HG03575 (cell line): Measurements from ENCODE around the gene HTR2A.

Experiments used
- ATAC-seq: cut with Tn5 transposase; IDR thresholded peaks from one replicate; pipeline ENCODE4 v1.9.1; 2021; ENCODE audit not compliant: unreplicated experiment, insufficient number of reproducible peaks, low FRiP score; ENCODE audit errors: extremely low read depth

HTR2A gene

GRCh38 chr13:46896341-46897137 lies at the start of gene HTR2A:
TSS of gene HTR2A (minus strand) at chr13:46897053. CDS start at chr13:46895906, 1,147 bp downstream.
- no peak for ATAC-seq

GRCh38 chr13:46936525-46936924 lies 39.7 kb upstream of the HTR2A start:
- ATAC-seq = no peak

- no peak for ATAC-seq
Observed at GRCh38 chr13:46934749-46935148, 37.9 kb upstream of the HTR2A start.

GRCh38 chr13:46926916-46927590 lies 30.2 kb upstream of the HTR2A start:
- no peak for ATAC-seq

- ATAC-seq = no peak
Observed at GRCh38 chr13:46925486-46925885, 28.6 kb upstream of the HTR2A start.

- ATAC-seq = no peak
Observed at GRCh38 chr13:46914341-46914740, 17.5 kb upstream of the HTR2A start.

GRCh38 chr13:46913757-46914156 lies 16.9 kb upstream of the HTR2A start:
- ATAC-seq = no peak

GRCh38 chr13:46909042-46909441 lies 12.2 kb upstream of the HTR2A start:
- no peak for ATAC-seq

- ATAC-seq = no peak
Observed at GRCh38 chr13:46908501-46908900, 11.6 kb upstream of the HTR2A start.

- no peak for ATAC-seq
Observed at GRCh38 chr13:46906405-46906804, 9.6 kb upstream of the HTR2A start.

GRCh38 chr13:46905249-46905648 lies 8.4 kb upstream of the HTR2A start:
- ATAC-seq = no peak

- no peak for ATAC-seq
Observed at GRCh38 chr13:46903748-46904147, 6.9 kb upstream of the HTR2A start.

- no peak for ATAC-seq
Observed at GRCh38 chr13:46901721-46902120, 4.9 kb upstream of the HTR2A start.

- ATAC-seq = no peak
Observed at GRCh38 chr13:46899801-46900200, 2.9 kb upstream of the HTR2A start.

GRCh38 chr13:46895381-46895780 lies 1.5 kb downstream of the HTR2A start:
- no peak for ATAC-seq

- no peak for ATAC-seq
Observed at GRCh38 chr13:46894568-46894967, 2.3 kb downstream of the HTR2A start.

GRCh38 chr13:46893798-46894560 lies 2.9 kb downstream of the HTR2A start:
- no peak for ATAC-seq

- ATAC-seq = no peak
Observed at GRCh38 chr13:46893221-46893740, 3.6 kb downstream of the HTR2A start.

- no peak for ATAC-seq
Observed at GRCh38 chr13:46885018-46885417, 11.8 kb downstream of the HTR2A start.

GRCh38 chr13:46884531-46884930 lies 12.3 kb downstream of the HTR2A start:
- ATAC-seq = no peak
